Measurements from ENCODE around the gene RAB1B. TPM values are rescaled to one million over a fixed set of nuclear protein-coding genes. Genes with fewer than 3 reads are reported as not detected.

RAB1B gene
- total and polyA plus RNA-seq, 10 of the 15 experiments (the other 5 are each of a cell fraction or from before 2014, with no cell fraction given): 10.4 to 193 (median 96.9) TPM

DNA sequence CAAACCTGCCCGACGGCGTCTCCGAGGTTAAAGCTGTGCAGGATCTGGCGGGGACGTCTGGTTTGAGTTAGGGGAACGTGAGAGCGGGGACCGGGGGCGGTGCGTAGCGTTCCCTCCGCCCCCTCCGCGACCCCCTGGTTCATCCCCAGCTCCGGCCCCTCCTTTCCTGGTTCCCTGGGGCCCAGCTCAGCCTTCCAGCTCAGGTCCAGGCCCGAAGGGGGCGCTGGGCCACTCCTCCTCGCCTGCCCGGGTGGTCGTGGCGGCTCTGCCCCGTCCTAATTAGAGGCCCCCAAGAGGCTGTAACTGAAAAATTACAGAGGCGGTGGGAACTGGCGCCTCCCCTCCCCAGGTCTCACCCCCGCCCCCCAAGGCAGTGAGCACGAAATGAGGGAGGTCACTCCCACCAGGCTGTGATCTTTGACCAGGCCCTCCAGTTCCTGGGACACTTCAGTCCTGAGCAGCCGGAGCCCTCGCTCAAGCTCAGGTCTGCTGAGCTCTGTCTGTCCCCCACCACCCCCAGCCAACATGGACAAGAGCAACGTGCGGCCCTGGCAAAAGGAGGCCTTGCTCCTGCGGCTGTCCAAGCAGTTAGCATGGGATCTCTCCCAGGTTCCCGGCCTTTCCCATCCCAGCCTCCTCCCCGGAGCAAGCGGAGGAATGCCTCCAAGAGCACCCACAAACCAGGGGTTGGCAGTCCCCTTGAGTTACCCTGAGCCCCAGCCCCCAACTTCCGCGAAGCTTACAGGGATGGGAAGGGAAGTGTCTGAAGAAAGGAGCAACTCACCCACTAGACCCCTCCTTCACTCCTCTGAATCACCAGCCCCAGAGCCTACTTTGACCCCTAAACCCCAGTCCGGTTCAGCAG is 45.1 kb downstream of the RAB1B start (continued):
- TF ChIP-seq, protein P1, sequence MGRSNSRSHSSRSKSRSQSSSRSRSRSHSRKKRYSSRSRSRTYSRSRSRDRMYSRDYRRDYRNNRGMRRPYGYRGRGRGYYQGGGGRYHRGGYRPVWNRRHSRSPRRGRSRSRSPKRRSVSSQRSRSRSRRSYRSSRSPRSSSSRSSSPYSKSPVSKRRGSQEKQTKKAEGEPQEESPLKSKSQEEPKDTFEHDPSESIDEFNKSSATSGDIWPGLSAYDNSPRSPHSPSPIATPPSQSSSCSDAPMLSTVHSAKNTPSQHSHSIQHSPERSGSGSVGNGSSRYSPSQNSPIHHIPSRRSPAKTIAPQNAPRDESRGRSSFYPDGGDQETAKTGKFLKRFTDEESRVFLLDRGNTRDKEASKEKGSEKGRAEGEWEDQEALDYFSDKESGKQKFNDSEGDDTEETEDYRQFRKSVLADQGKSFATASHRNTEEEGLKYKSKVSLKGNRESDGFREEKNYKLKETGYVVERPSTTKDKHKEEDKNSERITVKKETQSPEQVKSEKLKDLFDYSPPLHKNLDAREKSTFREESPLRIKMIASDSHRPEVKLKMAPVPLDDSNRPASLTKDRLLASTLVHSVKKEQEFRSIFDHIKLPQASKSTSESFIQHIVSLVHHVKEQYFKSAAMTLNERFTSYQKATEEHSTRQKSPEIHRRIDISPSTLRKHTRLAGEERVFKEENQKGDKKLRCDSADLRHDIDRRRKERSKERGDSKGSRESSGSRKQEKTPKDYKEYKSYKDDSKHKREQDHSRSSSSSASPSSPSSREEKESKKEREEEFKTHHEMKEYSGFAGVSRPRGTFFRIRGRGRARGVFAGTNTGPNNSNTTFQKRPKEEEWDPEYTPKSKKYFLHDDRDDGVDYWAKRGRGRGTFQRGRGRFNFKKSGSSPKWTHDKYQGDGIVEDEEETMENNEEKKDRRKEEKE (IDR thresholded peaks at IDR 0.05): no peak
- TF ChIP-seq ZNF384 (IDR thresholded peaks at IDR 0.05; ENCODE audit: borderline replicate concordance, low read depth, low read length) (no peak), TBL1XR1 (IDR thresholded peaks at IDR 0.05; ENCODE audit: low read depth, low read length) (no peak), RCOR1 (conservative IDR thresholded peaks at IDR 0.05; ENCODE audit: low read depth, low read length) (no peak), PBX3 (IDR thresholded peaks at IDR 0.05; ENCODE audit: insufficient replicate concordance, low read depth, low read length) (no peak), ZNF592 (IDR thresholded peaks at IDR 0.05) (no peak), POLR2AphosphoS5 (IDR thresholded peaks at IDR 0.05; ENCODE audit: low read length) (no peak)
- TF ChIP-seq, protein P2, sequence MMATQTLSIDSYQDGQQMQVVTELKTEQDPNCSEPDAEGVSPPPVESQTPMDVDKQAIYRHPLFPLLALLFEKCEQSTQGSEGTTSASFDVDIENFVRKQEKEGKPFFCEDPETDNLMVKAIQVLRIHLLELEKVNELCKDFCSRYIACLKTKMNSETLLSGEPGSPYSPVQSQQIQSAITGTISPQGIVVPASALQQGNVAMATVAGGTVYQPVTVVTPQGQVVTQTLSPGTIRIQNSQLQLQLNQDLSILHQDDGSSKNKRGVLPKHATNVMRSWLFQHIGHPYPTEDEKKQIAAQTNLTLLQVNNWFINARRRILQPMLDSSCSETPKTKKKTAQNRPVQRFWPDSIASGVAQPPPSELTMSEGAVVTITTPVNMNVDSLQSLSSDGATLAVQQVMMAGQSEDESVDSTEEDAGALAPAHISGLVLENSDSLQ (IDR thresholded peaks at IDR 0.05): no peak
